ENCODE results near the gene TMEM167B. TPM values are rescaled to one million over a fixed set of nuclear protein-coding genes. Genes with fewer than 3 reads are reported as not detected.

TMEM167B gene
- total and polyA plus RNA-seq, 2 experiments from 2014 or later, result 27.7 to 35.6 TPM

DNA sequence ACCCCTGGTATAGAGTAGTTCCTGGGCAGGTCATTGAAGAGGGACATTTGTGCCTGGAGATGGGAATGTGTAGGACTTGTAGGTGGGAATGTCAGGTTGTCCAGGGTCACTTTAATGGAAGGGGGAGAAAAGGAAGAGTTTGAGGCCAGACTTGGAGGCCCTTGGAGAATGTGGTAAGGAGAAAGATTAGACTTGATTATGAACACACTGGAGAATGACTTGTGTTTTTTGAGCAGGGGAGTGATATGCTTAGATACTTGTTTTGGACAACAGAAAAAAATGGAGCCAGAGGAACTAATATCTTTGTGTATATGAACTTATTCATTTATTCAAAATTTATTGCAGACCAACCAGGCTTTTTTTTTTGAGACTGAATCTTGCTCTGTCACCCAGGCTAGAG lies 41.2 kb downstream of the TMEM167B start:
- TF ChIP-seq EZH2phosphoT487 (IDR thresholded peaks at IDR 0.05; ENCODE audit: insufficient read depth, low read depth), result no peak
- TF ChIP-seq EZH2 (IDR thresholded peaks at IDR 0.05; ENCODE audit: insufficient read depth, poor library complexity, severe bottlenecking), result no peak
- H4K20me1 ChIP-seq (ENCODE audit: insufficient read depth), result no peaks in the 10 kb centered on the region
- H3K79me2 ChIP-seq (ENCODE audit: insufficient read depth), result no peaks in the 10 kb centered on the region
- no peaks in the 10 kb centered on the region for H3K9me3 ChIP-seq (ENCODE audit: low read depth)
- no peak overlapping the region for H2AFZ ChIP-seq
- no peak overlapping the region for H3K27ac ChIP-seq
- no peaks in the 10 kb centered on the region for H3F3A ChIP-seq (ENCODE audit: insufficient read depth)
- H3K4me1 ChIP-seq (ENCODE audit: insufficient read depth), result 0 out of 2 replicates have a peak, but pooled peaks cover 4% of the 10 kb centered on the region
- no peak overlapping the region for H3K9ac ChIP-seq
- in situ Hi-C loops (cut with MboI), result no loop called here
- no peaks in the 10 kb centered on the region for H3K9me2 ChIP-seq (ENCODE audit: insufficient read depth)
- no peaks in the 10 kb centered on the region for H3K27me3 ChIP-seq (replicated peaks; ENCODE audit: insufficient read depth)
- H3K4me2 ChIP-seq (ENCODE audit: unreplicated experiment), result no peak overlapping the region
- DNase-seq, result no peak
- no peak overlapping the region for H3K4me3 ChIP-seq
- H3K36me3 ChIP-seq (ENCODE audit: low read depth), result no peaks in the 10 kb centered on the region

DNA sequence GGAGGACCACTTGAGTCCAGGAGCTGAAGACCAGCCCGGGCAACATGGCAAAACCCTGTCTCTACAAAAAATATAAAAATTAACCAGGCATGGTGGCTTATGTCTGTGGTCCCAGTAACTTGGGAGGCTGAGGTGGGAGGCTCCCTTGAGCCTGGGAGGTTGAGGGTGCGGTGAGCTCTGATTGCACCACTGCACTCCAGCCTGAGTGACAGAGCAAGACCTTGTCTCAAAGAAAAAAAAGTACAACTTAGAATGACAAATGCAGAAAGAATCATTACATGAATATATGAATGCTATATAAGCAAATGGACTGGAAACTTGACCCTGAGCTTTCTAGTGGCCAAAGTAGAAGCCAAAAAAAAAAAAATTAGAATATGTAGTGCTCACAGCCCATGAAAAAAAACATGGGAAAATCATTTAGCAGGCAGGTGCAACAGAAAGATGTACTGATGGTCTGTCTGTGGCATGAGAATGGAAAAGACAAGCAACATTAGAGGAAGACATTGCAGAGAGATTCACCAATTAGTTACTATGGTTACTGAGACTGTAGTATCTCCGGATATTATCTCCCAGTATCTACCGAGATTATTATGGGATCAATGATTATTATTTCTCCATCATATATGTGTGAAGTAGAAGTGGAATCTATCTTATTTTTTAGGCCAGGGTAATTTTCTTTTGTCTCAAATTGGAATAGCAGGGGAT lies 42.6 kb downstream of the TMEM167B start:
- Histone ChIP-seq H2AFZ (no peak overlapping the region), H3K27ac (no peak overlapping the region), H3K27me3 (replicated peaks; ENCODE audit: insufficient read depth) (no peaks in the 10 kb centered on the region), H3K4me2 (ENCODE audit: unreplicated experiment) (no peak overlapping the region), H3K4me3 (no peak overlapping the region), H3K9ac (no peak overlapping the region), H3K4me1 (ENCODE audit: insufficient read depth) (0 out of 2 replicates have a peak, but pooled peaks cover 4% of the 10 kb centered on the region), H3K9me2 (ENCODE audit: insufficient read depth) (no peaks in the 10 kb centered on the region), H3K9me3 (ENCODE audit: low read depth) (no peaks in the 10 kb centered on the region), H3F3A (ENCODE audit: insufficient read depth) (no peaks in the 10 kb centered on the region), H3K79me2 (ENCODE audit: insufficient read depth) (no peaks in the 10 kb centered on the region), H3K36me3 (ENCODE audit: low read depth) (no peaks in the 10 kb centered on the region), H4K20me1 (ENCODE audit: insufficient read depth) (no peaks in the 10 kb centered on the region)
- DNase-seq, result no peak
- in situ Hi-C loops (cut with MboI), result no loop called here
- TF ChIP-seq EZH2phosphoT487 (IDR thresholded peaks at IDR 0.05; ENCODE audit: insufficient read depth, low read depth) (no peak), EZH2 (IDR thresholded peaks at IDR 0.05; ENCODE audit: insufficient read depth, poor library complexity, severe bottlenecking) (no peak)
- WGBS, 2 experiments (ENCODE audit: low coverage in 1 of 2, low lambda C conversion rate in 2 of 2, missing lambda C conversion rate in 2 of 2), result 89 to 90% methylated on average over 4 of the region's 4 CpGs

GRCh38 chr1:109133815-109134214 lies 43.3 kb downstream of the TMEM167B start:
- H3F3A ChIP-seq (ENCODE audit: insufficient read depth), result no peaks in the 10 kb centered on the region
- H3K27me3 ChIP-seq (replicated peaks; ENCODE audit: insufficient read depth), result no peaks in the 10 kb centered on the region
- no peak for TF ChIP-seq EZH2phosphoT487 (IDR thresholded peaks at IDR 0.05; ENCODE audit: insufficient read depth, low read depth)
- TF ChIP-seq EZH2 (IDR thresholded peaks at IDR 0.05; ENCODE audit: insufficient read depth, poor library complexity, severe bottlenecking), result no peak
- H3K4me2 ChIP-seq (ENCODE audit: unreplicated experiment), result no peak overlapping the region
- no peaks in the 10 kb centered on the region for H4K20me1 ChIP-seq (ENCODE audit: insufficient read depth)
- no peaks in the 10 kb centered on the region for H3K9me3 ChIP-seq (ENCODE audit: low read depth)
- no peak overlapping the region for H2AFZ ChIP-seq
- H3K79me2 ChIP-seq (ENCODE audit: insufficient read depth), result no peaks in the 10 kb centered on the region
- 0 out of 2 replicates have a peak, but pooled peaks cover 4% of the 10 kb centered on the region for H3K4me1 ChIP-seq (ENCODE audit: insufficient read depth)
- no peak overlapping the region for H3K4me3 ChIP-seq
- H3K36me3 ChIP-seq (ENCODE audit: low read depth), result no peaks in the 10 kb centered on the region
- peak; percentile 11 for DNase-seq
- WGBS, 2 experiments (ENCODE audit: low coverage in 1 of 2, low lambda C conversion rate in 2 of 2, missing lambda C conversion rate in 2 of 2), result 51 to 59% methylated on average over 2 of the region's 2 CpGs
- no peak overlapping the region for H3K27ac ChIP-seq
- H3K9ac ChIP-seq, result no peak overlapping the region
- H3K9me2 ChIP-seq (ENCODE audit: insufficient read depth), result no peaks in the 10 kb centered on the region
- in situ Hi-C loops (cut with MboI), result no loop called here

DNA sequence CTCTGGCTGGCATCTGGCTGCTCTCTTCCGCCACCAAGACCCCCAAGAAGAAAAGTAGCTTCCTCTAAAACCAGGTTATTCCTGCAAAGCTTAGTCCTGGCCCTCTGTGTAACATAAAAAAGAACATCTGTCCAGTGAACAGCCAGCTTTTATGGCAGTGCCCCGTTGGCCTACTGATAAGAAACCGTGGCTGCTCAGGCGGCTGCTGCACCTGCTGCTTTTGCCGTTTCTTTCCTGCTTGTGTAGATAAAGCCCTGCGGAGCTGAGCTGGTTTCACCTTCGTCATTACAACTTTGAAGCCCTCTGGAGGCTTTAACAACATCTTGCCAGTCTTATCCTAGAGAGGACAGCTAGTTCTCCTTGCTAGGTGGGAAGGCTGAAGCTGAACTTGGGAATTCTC lies 43.9 kb downstream of the TMEM167B start:
- no peaks in the 10 kb centered on the region for H3F3A ChIP-seq (ENCODE audit: insufficient read depth)
- no peak for TF ChIP-seq EZH2phosphoT487 (IDR thresholded peaks at IDR 0.05; ENCODE audit: insufficient read depth, low read depth)
- TF ChIP-seq EZH2 (IDR thresholded peaks at IDR 0.05; ENCODE audit: insufficient read depth, poor library complexity, severe bottlenecking), result no peak
- H3K9me3 ChIP-seq (ENCODE audit: low read depth), result no peaks in the 10 kb centered on the region
- no peak overlapping the region for H3K4me2 ChIP-seq (ENCODE audit: unreplicated experiment)
- H3K4me1 ChIP-seq (ENCODE audit: insufficient read depth), result 0 out of 2 replicates have a peak, but pooled peaks cover 4% of the 10 kb centered on the region
- no peak for DNase-seq
- H3K9ac ChIP-seq, result no peak overlapping the region
- no peak overlapping the region for H3K4me3 ChIP-seq
- no peaks in the 10 kb centered on the region for H3K36me3 ChIP-seq (ENCODE audit: low read depth)
- H3K27ac ChIP-seq, result no peak overlapping the region
- no peaks in the 10 kb centered on the region for H4K20me1 ChIP-seq (ENCODE audit: insufficient read depth)
- in situ Hi-C loops (cut with MboI), result no loop called here
- no peaks in the 10 kb centered on the region for H3K27me3 ChIP-seq (replicated peaks; ENCODE audit: insufficient read depth)
- 54 to 57% methylated on average over 7 of the region's 7 CpGs for WGBS, 2 experiments (ENCODE audit: low coverage in 1 of 2, low lambda C conversion rate in 2 of 2, missing lambda C conversion rate in 2 of 2)
- H3K9me2 ChIP-seq (ENCODE audit: insufficient read depth), result no peaks in the 10 kb centered on the region
- no peaks in the 10 kb centered on the region for H3K79me2 ChIP-seq (ENCODE audit: insufficient read depth)
- H2AFZ ChIP-seq, result no peak overlapping the region

Data from GM23248 (cell line).